Type B pancreatic cell (in vitro differentiated cells): Measurements from ENCODE around the gene MYO7A. TPM values are rescaled to one million over a fixed set of nuclear protein-coding genes. Genes with fewer than 3 reads are reported as not detected.

Experiments
- DNase-seq: peaks from one replicate; pipeline ENCODE4 v3.0.0; 2021; ENCODE audit warnings: mixed read lengths; ENCODE audit not compliant: unreplicated experiment; ENCODE audit errors: extremely low spot score
- H3K27ac Mint-ChIP-seq: 2 replicates; pipeline ENCODE4 v1.8.0; 2021; ENCODE audit warnings: mild to moderate bottlenecking, mixed read lengths
- H3K27me3 Mint-ChIP-seq: 2 replicates; pipeline ENCODE4 v1.8.0; 2021; ENCODE audit warnings: mixed read lengths
- H3K36me3 Mint-ChIP-seq: 2 replicates; pipeline ENCODE4 v1.8.0; 2021; ENCODE audit warnings: mixed read lengths
- H3K4me1 Mint-ChIP-seq: one replicate; pipeline ENCODE4 v1.8.0; 2021; ENCODE audit warnings: mixed read lengths; ENCODE audit not compliant: unreplicated experiment
- H3K4me3 Mint-ChIP-seq: 2 replicates; pipeline ENCODE4 v1.8.0; 2021; ENCODE audit warnings: mild to moderate bottlenecking, mixed read lengths
- H3K9me3 Mint-ChIP-seq: 2 replicates; pipeline ENCODE4 v1.8.0; 2021; ENCODE audit warnings: mixed read lengths
- CTCF ChIP-seq: fragments of 200-600 bp; sonication (generic); conservative IDR thresholded peaks from 2 replicates; pipeline ENCODE4 v1.5.0; 2021; ENCODE audit warnings: antibody characterized with exemption, mild to moderate bottlenecking
- total RNA-seq: library from RNA; stranded (reverse); gene quantifications from 2 replicates; pipeline ENCODE4 v1.2.1, GENCODE V29; 2021; ENCODE audit warnings: low replicate concordance

Gene MYO7A
- total RNA-seq, 1 donor from 2014 or later: 2.8 TPM

- DNase-seq: no peak
- Mint-ChIP-seq H3K27me3 (no peaks in the 10 kb centered on the region), H3K4me1 (no peaks in the 10 kb centered on the region), H3K36me3 (no peaks in the 10 kb centered on the region), H3K27ac (no peak overlapping the region), H3K9me3 (peaks cover 8% of the 10 kb centered on the region), H3K4me3 (no peak overlapping the region)
- no peak for TF ChIP-seq CTCF
Observed at GRCh38 chr11:77244277-77245027, 116.4 kb downstream of the MYO7A start.

- H3K27me3 Mint-ChIP-seq: no peaks in the 10 kb centered on the region
- TF ChIP-seq CTCF: no peak
Observed at GRCh38 chr11:77249427-77249826, 121.4 kb downstream of the MYO7A start.

GRCh38 chr11:77250881-77251640 is 123.0 kb downstream of the MYO7A start:
- no peaks in the 10 kb centered on the region for H3K36me3 Mint-ChIP-seq
- H3K9me3 Mint-ChIP-seq: peaks cover 11% of the 10 kb centered on the region
- H3K4me3 Mint-ChIP-seq: no peak overlapping the region
- no peak for TF ChIP-seq CTCF
- no peak overlapping the region for H3K27ac Mint-ChIP-seq
- no peaks in the 10 kb centered on the region for H3K4me1 Mint-ChIP-seq
- H3K27me3 Mint-ChIP-seq: no peaks in the 10 kb centered on the region
- no peak for DNase-seq

More at GRCh38 chr11:77249427-77249826, 121.4 kb downstream of the MYO7A start:
- no peaks in the 10 kb centered on the region for H3K36me3 Mint-ChIP-seq
- no peak overlapping the region for H3K27ac Mint-ChIP-seq
- no peak overlapping the region for H3K4me3 Mint-ChIP-seq
- peaks cover 11% of the 10 kb centered on the region for H3K9me3 Mint-ChIP-seq
- no peaks in the 10 kb centered on the region for H3K4me1 Mint-ChIP-seq
- no peak for DNase-seq

- H3K4me3 Mint-ChIP-seq: no peak overlapping the region
- peaks cover 11% of the 10 kb centered on the region for H3K9me3 Mint-ChIP-seq
- no peak overlapping the region for H3K27ac Mint-ChIP-seq
- H3K27me3 Mint-ChIP-seq: no peaks in the 10 kb centered on the region
- DNase-seq: no peak
- H3K36me3 Mint-ChIP-seq: no peaks in the 10 kb centered on the region
- no peaks in the 10 kb centered on the region for H3K4me1 Mint-ChIP-seq
- TF ChIP-seq CTCF: no peak
Observed at GRCh38 chr11:77252555-77253270, 124.7 kb downstream of the MYO7A start.

GRCh38 chr11:77253690-77254089 is 125.6 kb downstream of the MYO7A start:
- no peak for TF ChIP-seq CTCF
- no peaks in the 10 kb centered on the region for H3K27me3 Mint-ChIP-seq
- peaks cover 11% of the 10 kb centered on the region for H3K9me3 Mint-ChIP-seq
- H3K27ac Mint-ChIP-seq: no peak overlapping the region
- no peak overlapping the region for H3K4me3 Mint-ChIP-seq
- no peak for DNase-seq
- no peaks in the 10 kb centered on the region for H3K36me3 Mint-ChIP-seq
- no peaks in the 10 kb centered on the region for H3K4me1 Mint-ChIP-seq
